ENCODE data around the gene MCOLN2.

- TF ChIP-seq CTCF (conservative IDR thresholded peaks at IDR 0.05; ENCODE audit: low read length) (no peak), EZH2phosphoT487 (IDR thresholded peaks at IDR 0.05; ENCODE audit: borderline replicate concordance, low read depth, low read length) (no peak)
Measured at GRCh38 chr1:84956655-84957054, 40.3 kb downstream of the MCOLN2 start.
